COLO829 (cell line): ENCODE measurements around the gene NBPF15.
"Not testable (repeated sequence)": the region's sequence is repeated elsewhere in the genome, so short reads cannot be mapped to it uniquely, and the experiment has no call there.

Source experiments
- DNase-seq: peaks from one replicate; pipeline ENCODE4 v3.0.0; 2012; ENCODE audit warnings: low spot score

NBPF15 gene, protein sequence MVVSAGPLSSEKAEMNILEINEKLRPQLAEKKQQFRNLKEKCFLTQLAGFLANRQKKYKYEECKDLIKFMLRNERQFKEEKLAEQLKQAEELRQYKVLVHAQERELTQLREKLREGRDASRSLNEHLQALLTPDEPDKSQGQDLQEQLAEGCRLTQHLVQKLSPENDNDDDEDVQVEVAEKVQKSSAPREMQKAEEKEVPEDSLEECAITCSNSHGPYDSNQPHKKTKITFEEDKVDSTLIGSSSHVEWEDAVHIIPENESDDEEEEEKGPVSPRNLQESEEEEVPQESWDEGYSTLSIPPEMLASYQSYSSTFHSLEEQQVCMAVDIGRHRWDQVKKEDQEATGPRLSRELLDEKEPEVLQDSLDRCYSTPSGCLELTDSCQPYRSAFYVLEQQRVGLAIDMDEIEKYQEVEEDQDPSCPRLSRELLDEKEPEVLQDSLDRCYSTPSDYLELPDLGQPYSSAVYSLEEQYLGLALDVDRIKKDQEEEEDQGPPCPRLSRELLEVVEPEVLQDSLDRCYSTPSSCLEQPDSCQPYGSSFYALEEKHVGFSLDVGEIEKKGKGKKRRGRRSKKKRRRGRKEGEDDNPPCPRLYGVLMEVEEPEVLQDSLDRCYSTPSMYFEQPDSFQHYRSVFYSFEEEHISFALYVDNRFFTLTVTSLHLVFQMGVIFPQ

DNA sequence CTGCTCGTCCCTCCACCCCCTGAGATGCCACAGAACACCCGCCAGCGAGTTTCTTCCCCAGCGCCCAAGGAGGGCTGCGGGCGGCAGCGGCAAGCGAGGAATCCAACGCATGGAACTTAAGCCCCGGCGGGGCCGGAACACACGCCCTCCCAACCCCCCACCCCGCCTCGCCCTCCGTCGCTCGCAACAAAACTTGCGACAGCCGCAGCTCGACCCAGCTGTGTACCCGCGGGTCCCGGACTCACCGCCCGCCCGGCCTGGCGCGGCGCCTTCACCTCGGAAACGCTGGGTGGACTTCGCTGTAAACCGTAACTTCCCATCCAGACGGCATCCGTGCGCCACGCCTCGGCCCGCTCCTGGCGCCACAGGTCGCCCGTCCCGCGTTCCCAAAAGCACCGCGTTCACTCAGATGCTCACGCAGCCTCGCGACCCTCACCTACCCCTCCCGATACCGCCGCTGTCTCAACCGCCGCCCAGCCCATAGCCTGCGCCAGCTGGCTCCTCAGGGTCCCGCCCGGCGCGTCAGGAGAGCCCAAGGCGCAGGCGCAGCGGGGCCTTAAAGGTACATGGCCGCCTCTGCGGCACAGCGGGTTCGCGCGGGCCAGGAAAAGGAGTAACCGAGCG, at the start of gene NBPF15:
Gene NBPF15 (minus strand): TSS at position 534 of the 624 bp plus-strand sequence. CDS start 21,666 bp downstream, outside the sequence.
- not testable (repeated sequence) for DNase-seq

- not testable (repeated sequence) for DNase-seq
These were observed 35.0 kb upstream of the NBPF15 start for GRCh38 chr1:144496429-144496828.

DNA sequence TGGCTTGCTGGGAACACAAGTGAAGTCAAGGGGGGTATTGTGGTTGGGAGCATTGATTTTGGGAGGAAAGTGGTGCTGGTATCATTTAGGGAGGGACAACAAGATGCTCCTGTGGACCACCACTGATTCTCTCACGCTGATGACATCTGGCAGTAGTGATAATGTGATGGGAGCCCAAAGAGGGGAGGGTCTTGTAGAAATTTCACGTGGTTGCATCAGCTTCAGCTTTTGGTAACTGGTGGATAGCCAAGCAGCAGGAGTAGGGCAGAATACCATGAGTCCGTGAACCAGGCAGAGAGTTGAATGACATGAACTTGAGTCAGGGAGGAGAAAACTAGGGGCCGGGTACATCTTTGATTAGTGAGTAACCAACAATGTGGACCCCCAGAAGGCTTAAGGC, 32.7 kb upstream of the NBPF15 start:
- DNase-seq: not testable (repeated sequence)

- not testable (repeated sequence) for DNase-seq
These were observed 28.9 kb upstream of the NBPF15 start for GRCh38 chr1:144490394-144490793.

GRCh38 chr1:144487002-144487401, 25.5 kb upstream of the NBPF15 start:
- DNase-seq: not testable (repeated sequence)

DNA sequence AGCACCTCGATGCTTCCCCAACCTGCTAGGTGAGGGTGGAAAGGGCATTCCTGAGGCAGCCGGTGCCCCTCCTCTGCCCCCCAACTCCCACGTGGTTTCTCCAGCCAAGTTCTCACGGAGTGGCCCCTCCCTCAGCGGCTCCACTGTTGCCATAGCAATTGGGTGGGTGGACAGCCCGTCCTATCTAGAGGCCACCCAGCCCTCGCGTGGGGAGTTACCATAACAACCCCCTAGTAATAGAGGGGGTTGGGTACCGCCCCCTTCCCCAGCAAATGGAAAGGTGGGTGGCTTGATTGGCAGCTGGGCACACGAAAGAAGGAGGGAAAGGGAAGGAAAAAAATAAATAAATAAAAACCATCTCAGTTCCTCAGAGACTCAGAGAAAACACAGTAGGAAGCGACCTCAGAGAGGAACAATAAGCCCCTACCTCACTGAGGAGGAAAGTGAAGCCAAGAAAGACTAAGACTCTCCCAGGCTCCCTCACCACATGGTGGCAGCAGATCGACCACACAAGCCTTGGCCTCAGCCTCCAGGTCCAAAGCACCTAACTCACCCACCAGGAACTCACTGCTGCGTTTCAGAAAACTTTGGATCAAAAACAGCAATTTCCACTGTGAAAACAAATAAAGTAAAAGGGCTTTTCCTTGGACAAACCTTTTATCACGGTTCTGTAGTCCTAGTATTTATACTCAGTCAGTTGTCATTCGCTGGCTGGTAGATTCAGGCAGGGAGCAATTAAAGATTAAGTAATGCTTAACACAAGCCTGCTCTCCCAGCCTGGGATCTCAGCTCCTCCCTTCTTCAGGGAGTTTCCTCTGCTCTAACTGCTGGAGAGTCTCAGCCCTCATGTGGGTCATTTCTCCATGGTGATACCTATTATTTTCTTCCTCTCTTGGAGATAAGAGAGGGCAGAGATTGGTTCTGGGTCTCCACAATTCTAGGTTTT, 23.9 kb upstream of the NBPF15 start:
- DNase-seq: not testable (repeated sequence)

DNA sequence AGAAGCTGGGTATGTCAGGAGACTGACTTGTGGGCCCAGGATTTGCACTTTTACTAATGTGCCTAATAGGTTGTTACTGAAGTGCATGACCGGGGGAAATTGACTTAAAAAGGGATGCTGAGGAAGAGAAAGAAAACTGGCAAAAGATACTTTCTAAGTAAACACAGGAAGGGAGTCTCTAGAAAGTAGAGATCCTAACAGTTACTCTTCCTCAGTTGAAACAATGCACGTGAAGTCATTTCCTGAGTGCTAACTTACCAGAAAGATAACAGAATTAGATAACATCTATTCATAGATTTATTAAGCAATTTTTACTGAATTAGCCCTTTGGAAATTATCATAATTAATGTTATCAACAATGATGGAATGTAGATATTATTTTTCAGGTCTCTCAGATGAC, 12.4 kb upstream of the NBPF15 start:
- not testable (repeated sequence) for DNase-seq

- DNase-seq: not testable (repeated sequence)
These were observed 10.0 kb upstream of the NBPF15 start for GRCh38 chr1:144471434-144471833.

- DNase-seq: not testable (repeated sequence)
These were observed 309 bp upstream of the NBPF15 start for GRCh38 chr1:144461778-144462177.

DNA sequence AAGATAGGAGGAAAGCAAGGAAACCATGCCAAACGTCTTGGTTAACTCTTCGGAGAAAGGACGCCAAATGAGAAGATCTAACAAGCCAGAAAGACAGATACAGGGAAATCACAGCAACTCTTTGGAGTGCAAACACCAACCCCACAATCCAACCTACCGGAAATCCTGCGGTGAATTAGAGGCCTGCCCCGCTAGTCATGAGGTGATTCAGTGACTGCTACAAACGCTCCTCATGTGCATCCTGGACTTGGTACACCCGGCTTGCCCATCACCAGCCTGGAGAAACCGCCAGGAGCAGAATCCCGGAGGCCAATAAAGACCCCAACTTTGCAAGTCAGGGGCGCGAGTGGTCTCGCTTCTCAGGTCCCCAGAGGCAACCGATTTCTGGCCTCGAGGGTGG, 783 bp downstream of the NBPF15 start:
- DNase-seq: not testable (repeated sequence)

DNA sequence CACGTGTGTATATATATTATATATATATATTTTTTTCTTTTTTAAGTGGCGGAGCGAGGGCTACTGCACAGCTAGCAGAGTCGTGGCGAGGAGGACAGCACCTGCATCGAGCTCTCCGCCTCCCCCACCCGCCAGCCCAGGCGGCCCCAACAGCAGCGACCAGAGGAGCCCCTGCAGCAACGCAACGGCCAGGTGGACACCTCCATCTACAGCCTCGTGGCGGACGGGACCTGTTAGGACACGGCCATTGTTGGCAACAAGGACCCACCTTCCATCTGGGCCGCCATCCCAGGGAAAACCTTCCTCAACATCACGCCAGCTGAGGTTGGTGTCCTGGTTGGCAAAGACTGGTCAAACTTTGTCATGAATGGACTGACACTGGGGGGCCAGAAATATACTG, 19.1 kb downstream of the NBPF15 start:
- not testable (repeated sequence) for DNase-seq

GRCh38 chr1:144439737-144440136, 21.7 kb downstream of the NBPF15 start:
- not testable (repeated sequence) for DNase-seq

GRCh38 chr1:144418891-144419694, 42.4 kb downstream of the NBPF15 start:
- not testable (repeated sequence) for DNase-seq

DNA sequence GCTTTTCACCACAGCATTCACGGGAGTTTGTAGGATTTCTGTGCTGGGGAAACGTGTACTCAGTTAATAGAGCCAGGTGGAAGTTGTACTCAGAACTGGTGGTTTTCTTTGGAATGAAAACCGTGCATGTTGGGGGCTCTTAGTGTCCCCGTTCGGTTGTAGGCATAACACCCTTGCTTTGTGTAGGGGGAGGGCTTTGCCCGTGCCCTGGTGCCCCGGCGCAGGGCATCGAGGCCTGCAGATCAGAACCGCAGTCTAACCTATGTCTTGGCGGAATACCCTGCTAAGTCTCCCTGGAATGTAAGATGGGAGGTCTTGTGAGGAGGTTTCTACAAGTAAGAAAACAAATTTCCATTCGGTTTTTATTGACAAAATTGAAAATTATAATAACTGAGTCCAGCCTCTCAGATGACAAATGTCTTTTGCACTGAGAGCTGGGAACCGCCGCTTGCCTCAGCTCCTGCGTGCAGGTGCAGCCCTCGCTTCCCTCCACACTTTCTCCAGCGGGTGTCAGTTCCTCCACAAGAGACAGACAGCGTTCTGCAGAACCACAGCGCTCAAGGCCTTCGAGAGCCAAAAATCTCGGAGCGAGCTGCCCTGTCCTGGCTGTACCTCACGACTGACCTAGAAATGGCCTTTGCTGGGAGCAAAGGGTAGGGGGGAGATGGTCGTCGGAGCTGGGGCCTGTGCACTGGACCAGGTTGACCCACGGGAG, 47.9 kb downstream of the NBPF15 start:
- DNase-seq: not testable (repeated sequence)

DNA sequence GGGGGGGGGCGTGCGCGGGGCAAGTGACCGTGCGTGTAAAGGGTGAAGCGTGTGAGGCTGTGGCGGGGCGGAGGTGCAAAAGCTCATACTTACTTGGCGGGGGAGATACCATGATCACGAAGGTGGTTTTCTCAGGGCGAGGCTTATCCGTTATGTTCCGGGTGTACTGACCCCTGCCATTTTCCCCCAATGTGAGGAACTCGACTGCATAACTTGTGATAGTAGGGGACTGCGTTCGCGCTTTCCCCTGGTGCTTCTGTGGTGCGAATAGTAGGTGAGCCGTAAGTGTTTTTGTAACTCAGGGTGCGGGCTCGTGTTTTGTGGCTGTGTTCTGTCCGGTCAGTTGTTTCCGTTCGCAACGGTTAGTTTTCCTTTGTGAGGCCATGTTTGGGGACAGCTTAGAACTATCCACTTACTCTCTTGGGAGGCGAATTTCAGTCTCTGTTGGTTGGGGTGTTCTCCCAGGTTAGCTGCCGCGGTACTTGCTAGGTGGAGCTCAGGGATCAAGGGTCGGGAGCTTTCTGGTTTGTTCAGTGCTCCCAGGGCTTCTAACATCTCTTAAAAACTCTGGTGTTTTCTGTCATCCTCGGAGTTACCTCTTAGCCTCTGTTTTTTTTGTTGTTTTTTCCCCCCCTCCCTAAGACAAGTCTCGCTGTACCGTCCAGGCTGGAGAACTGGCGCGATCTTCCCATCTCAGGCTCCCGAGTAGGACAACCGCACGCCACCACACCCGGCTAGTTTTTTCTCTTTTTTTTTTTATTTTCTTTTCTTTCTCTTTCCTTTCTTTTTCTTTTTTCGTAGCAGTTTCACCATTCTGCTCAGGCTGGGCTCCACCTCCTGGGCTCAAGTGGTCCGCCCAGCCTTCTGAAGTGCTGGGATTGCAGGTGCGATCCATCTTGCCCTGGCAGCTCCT, 48.7 kb downstream of the NBPF15 start:
- DNase-seq: not testable (repeated sequence)

DNA sequence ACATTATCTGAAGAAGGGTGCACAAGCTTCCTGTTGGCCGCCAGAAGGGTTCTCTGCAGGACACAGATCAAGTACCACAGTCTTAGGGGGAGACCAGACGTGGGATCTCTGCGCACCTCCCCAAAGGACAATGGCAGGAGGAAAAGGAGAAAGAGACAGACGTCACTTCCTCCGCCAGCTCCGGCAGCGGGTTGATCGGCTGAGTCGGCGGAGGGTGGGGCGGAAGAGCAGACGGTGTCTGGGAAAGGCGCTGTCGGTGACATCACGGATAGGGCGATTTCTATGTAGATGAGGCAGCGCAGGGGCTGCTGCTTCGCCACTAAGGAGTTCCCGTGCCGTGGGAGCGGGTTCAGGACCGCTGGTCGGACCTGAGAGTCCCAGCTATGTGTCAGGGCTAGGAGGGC, 49.4 kb downstream of the NBPF15 start:
- DNase-seq: not testable (repeated sequence)

- not testable (repeated sequence) for DNase-seq
These were observed 58.7 kb downstream of the NBPF15 start for GRCh38 chr1:144402807-144403206.

DNA sequence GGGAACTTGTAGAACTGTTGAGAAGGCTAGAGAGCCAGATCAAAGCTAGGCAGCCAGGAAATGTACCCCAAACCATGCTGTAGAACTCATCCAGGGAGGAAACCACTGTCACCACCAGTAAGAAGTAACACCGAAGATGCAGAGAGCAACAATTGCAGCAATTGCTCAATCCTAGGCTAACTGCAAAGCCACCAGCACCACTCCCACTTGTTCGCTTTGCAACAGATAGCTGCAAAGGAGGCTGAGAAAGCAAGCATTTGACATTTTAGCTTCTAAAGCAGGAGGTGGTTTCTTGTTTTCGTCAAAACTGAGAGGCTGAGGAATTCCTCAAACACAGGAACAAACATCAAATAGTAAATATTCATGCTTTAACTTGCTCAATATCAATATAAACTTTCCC, 89.8 kb downstream of the NBPF15 start:
- not testable (repeated sequence) for DNase-seq
